HEK293 (cell line): ENCODE data around the gene MTARC2.

ENCODE experiments used
- CTCF ChIA-PET: fragments of 350-600 bp; formaldehyde crosslinking; extraction: SDS; loops from one replicate; lab custom pipeline; 2021; ENCODE audit warnings: antibody characterized with exemption; lab: Yijun Ruan, JAX
- POLR2A ChIA-PET: fragments of 300-600 bp; formaldehyde crosslinking; extraction: SDS; loops from one replicate; lab custom pipeline; 2020; ENCODE audit warnings: antibody characterized with exemption, inconsistent platforms; lab: Yijun Ruan, JAX
- H3K27ac ChIP-seq: fragments of 200-500 bp; sonication (Bioruptor generic); 2 replicates; pipeline ENCODE4 v1.5.1; 2014; ENCODE audit warnings: low read depth, low read length, control low read depth, inconsistent platforms; ENCODE audit errors: extremely low read depth
- H3K36me3 ChIP-seq, 2 experiments: fragments of 200-500 bp in 1 of 2; sonication (Bioruptor generic) in 1 of 2; 1 replicate in 1 of 2; 2 replicates in 1 of 2; pipeline ENCODE4 v1.5.1; 2014 to 2017; ENCODE audit warnings: inconsistent platforms in 2 of 2, low read length in 2 of 2; ENCODE audit not compliant: control insufficient read depth in 2 of 2, insufficient read depth in 1 of 2
- H3K4me1 ChIP-seq: fragments of 200-500 bp; sonication (Bioruptor generic); 2 replicates; pipeline ENCODE4 v1.5.1; 2014; ENCODE audit warnings: mild to moderate bottlenecking, low read length, inconsistent platforms; ENCODE audit not compliant: control insufficient read depth, insufficient read depth
- H3K4me3 ChIP-seq: 2 replicates; pipeline ENCODE4 v1.5.1; 2011; ENCODE audit warnings: low read depth, mild to moderate bottlenecking, control low read depth, low read length, moderate library complexity
- H3K9me3 ChIP-seq: fragments of 200-500 bp; sonication (Bioruptor generic); 2 replicates; pipeline ENCODE4 v1.5.1; 2014; ENCODE audit warnings: low read depth, low read length, inconsistent platforms; ENCODE audit not compliant: control insufficient read depth, insufficient read depth
- BCL11B ChIP-seq: fragments of 450-650 bp; formaldehyde crosslinking; IDR thresholded peaks from 2 replicates; pipeline ENCODE4 v1.5.1; 2016; ENCODE audit warnings: low read depth, missing biosample characterization, missing genetic modification characterization
- GLI4 ChIP-seq: fragments of 450-650 bp; formaldehyde crosslinking; IDR thresholded peaks from 2 replicates; pipeline ENCODE4 v1.5.1; 2016; ENCODE audit warnings: missing biosample characterization, missing genetic modification characterization
- HOXD13 ChIP-seq: sonication (generic); formaldehyde crosslinking; IDR thresholded peaks from 2 replicates; pipeline ENCODE4 v1.8.0; 2022; ENCODE audit warnings: missing genetic modification reagents, borderline replicate concordance
- KLF9 ChIP-seq: fragments of 450-650 bp; formaldehyde crosslinking; IDR thresholded peaks from 2 replicates; pipeline ENCODE4 v1.5.1; 2016; ENCODE audit warnings: missing biosample characterization, missing genetic modification characterization, low read depth
- OSR2 ChIP-seq: fragments of 450-650 bp; formaldehyde crosslinking; IDR thresholded peaks from 2 replicates; pipeline ENCODE4 v1.5.1; 2016; ENCODE audit warnings: missing biosample characterization, missing genetic modification characterization
- YY1 ChIP-seq: fragments of 450-650 bp; formaldehyde crosslinking; IDR thresholded peaks from 2 replicates; pipeline ENCODE4 v1.5.1; 2018; ENCODE audit warnings: missing biosample characterization, missing genetic modification characterization
- ZBTB1 ChIP-seq: fragments of 450-650 bp; formaldehyde crosslinking; IDR thresholded peaks from 2 replicates; pipeline ENCODE4 v1.5.1; 2016; ENCODE audit warnings: missing biosample characterization, missing genetic modification characterization
- ZFP3 ChIP-seq: fragments of 450-650 bp; formaldehyde crosslinking; IDR thresholded peaks from 2 replicates; pipeline ENCODE4 v1.5.1; 2016; ENCODE audit warnings: low read depth, missing biosample characterization, missing genetic modification characterization
- ZFP41 ChIP-seq: fragments of 450-650 bp; formaldehyde crosslinking; IDR thresholded peaks from 2 replicates; pipeline ENCODE4 v1.5.1; 2016; ENCODE audit warnings: missing biosample characterization, missing genetic modification characterization, borderline replicate concordance
- ZNF140 ChIP-seq: fragments of 450-650 bp; formaldehyde crosslinking; IDR thresholded peaks from 2 replicates; pipeline ENCODE4 v1.5.1; 2016; ENCODE audit warnings: missing biosample characterization, missing genetic modification characterization
- ZNF155 ChIP-seq: fragments of 450-650 bp; formaldehyde crosslinking; IDR thresholded peaks from 2 replicates; pipeline ENCODE4 v1.5.1; 2016; ENCODE audit warnings: missing biosample characterization, missing genetic modification characterization
- ZNF2 ChIP-seq: fragments of 450-650 bp; formaldehyde crosslinking; IDR thresholded peaks from 2 replicates; pipeline ENCODE4 v1.5.1; 2016; ENCODE audit warnings: missing biosample characterization, missing genetic modification characterization
- ZNF266 ChIP-seq: fragments of 450-650 bp; formaldehyde crosslinking; IDR thresholded peaks from 2 replicates; pipeline ENCODE4 v1.5.1; 2016; ENCODE audit warnings: missing biosample characterization, missing genetic modification characterization, low read depth
- ZNF292 ChIP-seq: fragments of 450-650 bp; formaldehyde crosslinking; IDR thresholded peaks from 2 replicates; pipeline ENCODE4 v1.5.1; 2016; ENCODE audit warnings: low read depth, missing biosample characterization, missing genetic modification characterization, borderline replicate concordance
- ZNF433 ChIP-seq: fragments of 450-650 bp; formaldehyde crosslinking; IDR thresholded peaks from 2 replicates; pipeline ENCODE4 v1.5.1; 2016; ENCODE audit warnings: missing biosample characterization, missing genetic modification characterization, low read depth
- ZNF558 ChIP-seq: fragments of 450-650 bp; formaldehyde crosslinking; IDR thresholded peaks from 2 replicates; pipeline ENCODE4 v1.5.1; 2016; ENCODE audit warnings: missing biosample characterization, missing genetic modification characterization
- ZNF560 ChIP-seq: fragments of 450-650 bp; formaldehyde crosslinking; IDR thresholded peaks from 2 replicates; pipeline ENCODE4 v1.5.1; 2017; ENCODE audit warnings: missing biosample characterization, missing genetic modification characterization, borderline replicate concordance
- ZNF621 ChIP-seq: fragments of 450-650 bp; formaldehyde crosslinking; IDR thresholded peaks from 2 replicates; pipeline ENCODE4 v1.5.1; 2017; ENCODE audit warnings: missing biosample characterization, missing genetic modification characterization
- ZNF664 ChIP-seq: fragments of 450-650 bp; formaldehyde crosslinking; IDR thresholded peaks from 2 replicates; pipeline ENCODE4 v1.5.1; 2016; ENCODE audit warnings: missing biosample characterization, missing genetic modification characterization
- ZNF677 ChIP-seq: fragments of 450-650 bp; IDR thresholded peaks from 2 replicates; pipeline ENCODE4 v1.5.0; 2018; ENCODE audit warnings: missing biosample characterization, mild to moderate bottlenecking, missing genetic modification characterization, moderate library complexity
- TF ChIP-seq, protein P1 (sequence below): fragments of 450-650 bp; formaldehyde crosslinking; IDR thresholded peaks from 2 replicates; pipeline ENCODE4 v1.5.1; 2017; ENCODE audit warnings: missing biosample characterization, missing genetic modification characterization
- TF ChIP-seq, protein P2 (sequence below): fragments of 450-650 bp; formaldehyde crosslinking; optimal IDR thresholded peaks from 2 replicates; pipeline ENCODE3; 2016; ENCODE audit warnings: missing biosample characterization, mild to moderate bottlenecking, missing genetic modification characterization
- TF ChIP-seq, protein P3 (sequence below): fragments of 450-650 bp; formaldehyde crosslinking; IDR thresholded peaks from 2 replicates; pipeline ENCODE4 v1.5.1; 2016; ENCODE audit warnings: missing biosample characterization, missing genetic modification characterization
- TF ChIP-seq, protein P4 (sequence below): fragments of 450-650 bp; IDR thresholded peaks from 2 replicates; pipeline ENCODE4 v1.5.1; 2018; ENCODE audit warnings: missing biosample characterization, mild to moderate bottlenecking, missing genetic modification characterization
- TF ChIP-seq, protein P5 (sequence below): fragments of 450-650 bp; formaldehyde crosslinking; conservative IDR thresholded peaks from 2 replicates; pipeline ENCODE4 v1.5.1; 2016; ENCODE audit warnings: low read depth, missing biosample characterization, missing genetic modification characterization
- TF ChIP-seq, protein P6 (sequence below): fragments of 450-650 bp; formaldehyde crosslinking; IDR thresholded peaks from 2 replicates; pipeline ENCODE4 v1.5.0; 2017; ENCODE audit warnings: missing biosample characterization, missing genetic modification characterization, borderline replicate concordance

MTARC2 gene

DNA sequence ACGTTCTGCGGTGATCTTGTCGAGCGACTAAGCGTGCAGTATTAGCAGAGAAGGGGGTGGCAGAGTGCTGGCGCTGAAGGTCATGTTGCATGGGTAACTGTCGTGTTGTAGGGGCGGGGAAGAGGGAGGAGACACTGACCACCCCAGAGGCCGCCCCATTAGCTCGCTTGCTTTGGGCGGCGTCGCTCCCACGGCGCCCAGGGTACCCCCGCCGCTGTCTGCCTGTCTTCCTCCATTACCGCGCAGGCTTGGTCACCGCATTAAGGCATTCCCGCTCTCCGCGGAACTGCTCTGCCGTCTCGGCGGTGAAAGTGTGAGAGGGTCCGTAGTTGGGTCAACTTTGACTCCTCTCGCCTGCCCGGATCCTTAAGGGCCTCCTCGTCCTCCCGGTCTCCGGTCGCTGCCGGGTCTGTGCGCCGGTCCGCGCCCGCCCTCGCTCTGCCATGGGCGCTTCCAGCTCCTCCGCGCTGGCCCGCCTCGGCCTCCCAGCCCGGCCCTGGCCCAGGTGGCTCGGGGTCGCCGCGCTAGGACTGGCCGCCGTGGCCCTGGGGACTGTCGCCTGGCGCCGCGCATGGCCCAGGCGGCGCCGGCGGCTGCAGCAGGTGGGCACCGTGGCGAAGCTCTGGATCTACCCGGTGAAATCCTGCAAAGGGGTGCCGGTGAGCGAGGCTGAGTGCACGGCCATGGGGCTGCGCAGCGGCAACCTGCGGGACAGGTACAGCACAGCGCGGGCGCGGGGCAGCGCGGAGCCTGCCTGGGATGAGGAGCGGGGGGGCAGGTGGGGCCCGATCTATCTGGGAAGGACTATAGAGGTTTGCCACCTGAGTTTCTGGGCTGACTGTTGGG is at the start of gene MTARC2 (continued):
- TF ChIP-seq ZNF266 (tag by site-specific recombination) = no peak
- TF ChIP-seq ZNF140 = no peak
- peak; percentile 62; the same call in 1 of the 2 replicates for TF ChIP-seq ZNF2 (tag by site-specific recombination)
- TF ChIP-seq, protein P1, sequence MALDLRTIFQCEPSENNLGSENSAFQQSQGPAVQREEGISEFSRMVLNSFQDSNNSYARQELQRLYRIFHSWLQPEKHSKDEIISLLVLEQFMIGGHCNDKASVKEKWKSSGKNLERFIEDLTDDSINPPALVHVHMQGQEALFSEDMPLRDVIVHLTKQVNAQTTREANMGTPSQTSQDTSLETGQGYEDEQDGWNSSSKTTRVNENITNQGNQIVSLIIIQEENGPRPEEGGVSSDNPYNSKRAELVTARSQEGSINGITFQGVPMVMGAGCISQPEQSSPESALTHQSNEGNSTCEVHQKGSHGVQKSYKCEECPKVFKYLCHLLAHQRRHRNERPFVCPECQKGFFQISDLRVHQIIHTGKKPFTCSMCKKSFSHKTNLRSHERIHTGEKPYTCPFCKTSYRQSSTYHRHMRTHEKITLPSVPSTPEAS (tag by site-specific recombination) = no peak
- peak; percentile 67; the same call in 1 of the 2 replicates for TF ChIP-seq YY1 (tag by site-specific recombination)
- no peak for TF ChIP-seq OSR2
- TF ChIP-seq ZNF677 = no peak
- TF ChIP-seq, protein P2, sequence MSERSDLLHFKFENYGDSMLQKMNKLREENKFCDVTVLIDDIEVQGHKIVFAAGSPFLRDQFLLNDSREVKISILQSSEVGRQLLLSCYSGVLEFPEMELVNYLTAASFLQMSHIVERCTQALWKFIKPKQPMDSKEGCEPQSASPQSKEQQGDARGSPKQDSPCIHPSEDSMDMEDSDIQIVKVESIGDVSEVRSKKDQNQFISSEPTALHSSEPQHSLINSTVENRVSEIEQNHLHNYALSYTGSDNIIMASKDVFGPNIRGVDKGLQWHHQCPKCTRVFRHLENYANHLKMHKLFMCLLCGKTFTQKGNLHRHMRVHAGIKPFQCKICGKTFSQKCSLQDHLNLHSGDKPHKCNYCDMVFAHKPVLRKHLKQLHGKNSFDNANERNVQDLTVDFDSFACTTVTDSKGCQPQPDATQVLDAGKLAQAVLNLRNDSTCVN = peak; percentile 75
- TF ChIP-seq GLI4 = 0 out of 2 replicates have a peak, but pooled peaks have one; percentile 8
- TF ChIP-seq ZNF155 = no peak
- no peak for TF ChIP-seq ZNF292 (tag by site-specific recombination)
- no peak for TF ChIP-seq ZNF664 (tag by site-specific recombination)
- TF ChIP-seq HOXD13 (CRISPR knock-in tag) = 0 out of 2 replicates have a peak, but pooled peaks have one; percentile 39

DNA sequence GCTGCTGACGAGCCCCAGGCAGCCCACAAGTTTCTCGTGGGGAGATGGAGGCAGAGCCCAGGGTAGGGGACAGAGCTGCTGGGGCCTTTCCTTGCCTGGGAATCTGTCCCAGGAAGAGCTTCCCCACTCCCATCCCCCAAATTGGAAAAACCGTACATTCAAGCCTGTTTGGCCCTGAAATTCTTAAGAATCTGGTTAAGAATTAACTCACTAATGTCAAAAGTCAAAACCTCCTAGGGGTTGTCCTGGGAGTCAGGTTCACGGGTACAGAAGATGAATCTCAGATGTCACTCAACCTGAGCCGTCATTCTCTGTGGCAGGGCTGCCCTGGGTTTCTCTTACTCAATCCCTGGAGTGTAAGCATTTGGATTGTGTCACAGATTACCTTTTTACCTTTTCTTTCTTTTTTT is 49.5 kb upstream of the MTARC2 start:
- Histone ChIP-seq H3K4me3 (no peak overlapping the region), H3K4me1 (no peaks in the 10 kb centered on the region), H3K27ac (no peak overlapping the region), H3K36me3 (peaks cover 0 to 18% of the 10 kb centered on the region in 2 experiments; a peak in 1 of 3 replicates), H3K9me3 (no peaks in the 10 kb centered on the region)
- CTCF ChIA-PET = interaction anchor here (0.9 to 1.0 kb wide), 2 partner anchors 19 to 77 kb away, joined by 3 read pairs; no protein-coding TSS in a partner anchor
- POLR2A ChIA-PET = no interaction called here
- TF ChIP-seq, protein P3, sequence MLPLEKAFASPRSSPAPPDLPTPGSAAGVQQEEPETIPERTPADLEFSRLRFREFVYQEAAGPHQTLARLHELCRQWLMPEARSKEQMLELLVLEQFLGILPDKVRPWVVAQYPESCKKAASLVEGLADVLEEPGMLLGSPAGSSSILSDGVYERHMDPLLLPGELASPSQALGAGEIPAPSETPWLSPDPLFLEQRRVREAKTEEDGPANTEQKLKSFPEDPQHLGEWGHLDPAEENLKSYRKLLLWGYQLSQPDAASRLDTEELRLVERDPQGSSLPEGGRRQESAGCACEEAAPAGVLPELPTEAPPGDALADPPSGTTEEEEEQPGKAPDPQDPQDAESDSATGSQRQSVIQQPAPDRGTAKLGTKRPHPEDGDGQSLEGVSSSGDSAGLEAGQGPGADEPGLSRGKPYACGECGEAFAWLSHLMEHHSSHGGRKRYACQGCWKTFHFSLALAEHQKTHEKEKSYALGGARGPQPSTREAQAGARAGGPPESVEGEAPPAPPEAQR (tag by site-specific recombination) = no peak
- TF ChIP-seq ZNF560 (tag by site-specific recombination) (no peak), ZNF433 (tag by site-specific recombination) (no peak), ZBTB1 (tag by site-specific recombination) (no peak), ZNF621 (tag by site-specific recombination) (no peak), BCL11B (tag by site-specific recombination) (no peak), ZFP41 (tag by site-specific recombination) (no peak), ZNF558 (no peak), ZFP3 (tag by site-specific recombination) (no peak), KLF9 (no peak)
- TF ChIP-seq, protein P4, sequence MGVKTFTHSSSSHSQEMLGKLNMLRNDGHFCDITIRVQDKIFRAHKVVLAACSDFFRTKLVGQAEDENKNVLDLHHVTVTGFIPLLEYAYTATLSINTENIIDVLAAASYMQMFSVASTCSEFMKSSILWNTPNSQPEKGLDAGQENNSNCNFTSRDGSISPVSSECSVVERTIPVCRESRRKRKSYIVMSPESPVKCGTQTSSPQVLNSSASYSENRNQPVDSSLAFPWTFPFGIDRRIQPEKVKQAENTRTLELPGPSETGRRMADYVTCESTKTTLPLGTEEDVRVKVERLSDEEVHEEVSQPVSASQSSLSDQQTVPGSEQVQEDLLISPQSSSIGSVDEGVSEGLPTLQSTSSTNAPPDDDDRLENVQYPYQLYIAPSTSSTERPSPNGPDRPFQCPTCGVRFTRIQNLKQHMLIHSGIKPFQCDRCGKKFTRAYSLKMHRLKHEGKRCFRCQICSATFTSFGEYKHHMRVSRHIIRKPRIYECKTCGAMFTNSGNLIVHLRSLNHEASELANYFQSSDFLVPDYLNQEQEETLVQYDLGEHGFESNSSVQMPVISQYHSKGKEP (tag by site-specific recombination) = no peak
- TF ChIP-seq, protein P5, sequence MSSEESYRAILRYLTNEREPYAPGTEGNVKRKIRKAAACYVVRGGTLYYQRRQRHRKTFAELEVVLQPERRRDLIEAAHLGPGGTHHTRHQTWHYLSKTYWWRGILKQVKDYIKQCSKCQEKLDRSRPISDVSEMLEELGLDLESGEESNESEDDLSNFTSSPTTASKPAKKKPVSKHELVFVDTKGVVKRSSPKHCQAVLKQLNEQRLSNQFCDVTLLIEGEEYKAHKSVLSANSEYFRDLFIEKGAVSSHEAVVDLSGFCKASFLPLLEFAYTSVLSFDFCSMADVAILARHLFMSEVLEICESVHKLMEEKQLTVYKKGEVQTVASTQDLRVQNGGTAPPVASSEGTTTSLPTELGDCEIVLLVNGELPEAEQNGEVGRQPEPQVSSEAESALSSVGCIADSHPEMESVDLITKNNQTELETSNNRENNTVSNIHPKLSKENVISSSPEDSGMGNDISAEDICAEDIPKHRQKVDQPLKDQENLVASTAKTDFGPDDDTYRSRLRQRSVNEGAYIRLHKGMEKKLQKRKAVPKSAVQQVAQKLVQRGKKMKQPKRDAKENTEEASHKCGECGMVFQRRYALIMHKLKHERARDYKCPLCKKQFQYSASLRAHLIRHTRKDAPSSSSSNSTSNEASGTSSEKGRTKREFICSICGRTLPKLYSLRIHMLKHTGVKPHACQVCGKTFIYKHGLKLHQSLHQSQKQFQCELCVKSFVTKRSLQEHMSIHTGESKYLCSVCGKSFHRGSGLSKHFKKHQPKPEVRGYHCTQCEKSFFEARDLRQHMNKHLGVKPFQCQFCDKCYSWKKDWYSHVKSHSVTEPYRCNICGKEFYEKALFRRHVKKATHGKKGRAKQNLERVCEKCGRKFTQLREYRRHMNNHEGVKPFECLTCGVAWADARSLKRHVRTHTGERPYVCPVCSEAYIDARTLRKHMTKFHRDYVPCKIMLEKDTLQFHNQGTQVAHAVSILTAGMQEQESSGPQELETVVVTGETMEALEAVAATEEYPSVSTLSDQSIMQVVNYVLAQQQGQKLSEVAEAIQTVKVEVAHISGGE (tag by site-specific recombination) = no peak
- TF ChIP-seq, protein P6, sequence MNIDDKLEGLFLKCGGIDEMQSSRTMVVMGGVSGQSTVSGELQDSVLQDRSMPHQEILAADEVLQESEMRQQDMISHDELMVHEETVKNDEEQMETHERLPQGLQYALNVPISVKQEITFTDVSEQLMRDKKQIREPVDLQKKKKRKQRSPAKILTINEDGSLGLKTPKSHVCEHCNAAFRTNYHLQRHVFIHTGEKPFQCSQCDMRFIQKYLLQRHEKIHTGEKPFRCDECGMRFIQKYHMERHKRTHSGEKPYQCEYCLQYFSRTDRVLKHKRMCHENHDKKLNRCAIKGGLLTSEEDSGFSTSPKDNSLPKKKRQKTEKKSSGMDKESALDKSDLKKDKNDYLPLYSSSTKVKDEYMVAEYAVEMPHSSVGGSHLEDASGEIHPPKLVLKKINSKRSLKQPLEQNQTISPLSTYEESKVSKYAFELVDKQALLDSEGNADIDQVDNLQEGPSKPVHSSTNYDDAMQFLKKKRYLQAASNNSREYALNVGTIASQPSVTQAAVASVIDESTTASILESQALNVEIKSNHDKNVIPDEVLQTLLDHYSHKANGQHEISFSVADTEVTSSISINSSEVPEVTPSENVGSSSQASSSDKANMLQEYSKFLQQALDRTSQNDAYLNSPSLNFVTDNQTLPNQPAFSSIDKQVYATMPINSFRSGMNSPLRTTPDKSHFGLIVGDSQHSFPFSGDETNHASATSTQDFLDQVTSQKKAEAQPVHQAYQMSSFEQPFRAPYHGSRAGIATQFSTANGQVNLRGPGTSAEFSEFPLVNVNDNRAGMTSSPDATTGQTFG (tag by site-specific recombination) = no peak
